Mesenchymal stem cell (in vitro differentiated cells and primary cell): ENCODE measurements around the gene SDSL.

Experiments used
- DNase-seq: peaks from one replicate; pipeline ENCODE4 v3.0.0-alpha.2; 2013
- H2AFZ ChIP-seq: one replicate; pipeline ENCODE4 v1.6.1; 2013; ENCODE audit warnings: low read depth, mild to moderate bottlenecking, control low read depth, inconsistent platforms, low read length, moderate library complexity
- H2AK5ac ChIP-seq: 2 replicates; pipeline ENCODE4 v1.6.1; 2013; ENCODE audit warnings: low read length, moderate library complexity, mild to moderate bottlenecking, inconsistent platforms; ENCODE audit not compliant: severe bottlenecking
- H2BK120ac ChIP-seq: one replicate; pipeline ENCODE4 v1.6.1; 2013; ENCODE audit warnings: low read depth, mild to moderate bottlenecking, inconsistent platforms, low read length, moderate library complexity
- H2BK12ac ChIP-seq, 2 experiments: one replicate each; pipeline ENCODE4 v1.6.1; 2013; ENCODE audit warnings: inconsistent platforms in 2 of 2, low read length in 2 of 2, mild to moderate bottlenecking in 2 of 2, moderate library complexity in 2 of 2, control low read depth in 1 of 2
- H2BK15ac ChIP-seq: one replicate; pipeline ENCODE4 v1.6.1; 2013; ENCODE audit warnings: mild to moderate bottlenecking, low read depth, inconsistent platforms; ENCODE audit not compliant: poor library complexity, severe bottlenecking
- H2BK5ac ChIP-seq: 2 replicates; pipeline ENCODE4 v1.6.1; 2013; ENCODE audit warnings: low read depth, mild to moderate bottlenecking, low read length, control low read depth, inconsistent platforms; ENCODE audit not compliant: poor library complexity, severe bottlenecking
- H3K14ac ChIP-seq, 2 experiments: one replicate each; pipeline ENCODE4 v1.6.1; 2013; ENCODE audit warnings: inconsistent platforms in 2 of 2, low read length in 2 of 2, control low read depth in 1 of 2, mild to moderate bottlenecking in 1 of 2, moderate library complexity in 1 of 2
- H3K18ac ChIP-seq, 2 experiments: one replicate each; pipeline ENCODE4 v1.6.1; 2013; ENCODE audit warnings: inconsistent platforms in 2 of 2, low read length in 2 of 2, control low read depth in 1 of 2, low read depth in 1 of 2, mild to moderate bottlenecking in 1 of 2
- H3K23ac ChIP-seq, 2 experiments: one replicate each; pipeline ENCODE4 v1.6.1; 2013; ENCODE audit warnings: inconsistent platforms in 2 of 2, low read length in 2 of 2, mild to moderate bottlenecking in 2 of 2, moderate library complexity in 2 of 2, control low read depth in 1 of 2
- H3K27ac ChIP-seq: 2 replicates; pipeline ENCODE4 v1.5.1; 2013; ENCODE audit warnings: mild to moderate bottlenecking, moderate library complexity, low read length, control low read depth, inconsistent platforms; ENCODE audit not compliant: poor library complexity, severe bottlenecking
- H3K27me3 ChIP-seq, 2 experiments: 2 replicates each; pipeline versions ENCODE4 v1.6.1 to v1.7.0; 2013; ENCODE audit warnings: low read length in 2 of 2, mild to moderate bottlenecking in 2 of 2, moderate library complexity in 2 of 2, control low read depth in 1 of 2, inconsistent platforms in 1 of 2; ENCODE audit not compliant: control insufficient read depth in 1 of 2, insufficient read depth in 1 of 2
- H3K36me3 ChIP-seq, 2 experiments: 2 replicates each; pipeline versions ENCODE4 v1.6.1 to v1.7.0; 2013; ENCODE audit warnings: low read length in 2 of 2, control low read depth in 1 of 2, inconsistent platforms in 1 of 2, low read depth in 1 of 2, mild to moderate bottlenecking in 1 of 2; ENCODE audit not compliant: insufficient read depth in 2 of 2, control insufficient read depth in 1 of 2
- H3K4ac ChIP-seq, 2 experiments: one replicate each; pipeline ENCODE4 v1.6.1; 2013; ENCODE audit warnings: inconsistent platforms in 2 of 2, low read length in 2 of 2, mild to moderate bottlenecking in 2 of 2, moderate library complexity in 2 of 2, control low read depth in 1 of 2, low read depth in 1 of 2
- H3K4me1 ChIP-seq: 2 replicates; pipeline ENCODE4 v1.6.1; 2013; ENCODE audit warnings: low read depth, low read length, control low read depth; ENCODE audit not compliant: control insufficient read depth, insufficient read depth
- H3K4me2 ChIP-seq: 2 replicates; pipeline ENCODE4 v1.6.1; 2013; ENCODE audit warnings: low read length, mild to moderate bottlenecking, inconsistent platforms; ENCODE audit not compliant: poor library complexity, severe bottlenecking
- H3K4me3 ChIP-seq, 2 experiments: 2 replicates each; pipeline versions ENCODE4 v1.5.1 to v1.7.0; 2013; ENCODE audit warnings: low read length in 2 of 2, mild to moderate bottlenecking in 2 of 2, control low read depth in 1 of 2, low read depth in 1 of 2; ENCODE audit not compliant: insufficient read depth in 1 of 2
- H3K79me1 ChIP-seq: replicated peaks from 2 replicates; pipeline ENCODE4 v1.6.1; 2013; ENCODE audit warnings: mild to moderate bottlenecking, control low read depth, low read length, inconsistent platforms; ENCODE audit not compliant: poor library complexity, severe bottlenecking
- H3K9ac ChIP-seq: 2 replicates; pipeline ENCODE4 v1.7.0; 2013; ENCODE audit warnings: mild to moderate bottlenecking, low read length, moderate library complexity
- H3K9me3 ChIP-seq: 2 replicates; pipeline ENCODE4 v1.7.0; 2013; ENCODE audit warnings: mild to moderate bottlenecking, low read length; ENCODE audit not compliant: control insufficient read depth
- H4K8ac ChIP-seq: one replicate; pipeline ENCODE4 v1.6.1; 2013; ENCODE audit warnings: inconsistent platforms, mild to moderate bottlenecking, low read length, moderate library complexity
- H4K91ac ChIP-seq: one replicate; pipeline ENCODE4 v1.6.1; 2013; ENCODE audit warnings: mild to moderate bottlenecking, low read length, inconsistent platforms
- WGBS: methylation state at CpG from one replicate; pipeline ENCODE4 v1.1.7; 2013; ENCODE audit warnings: mixed read lengths; 5-methylcytosine and 5-hydroxymethylcytosine counted together

SDSL gene

DNA sequence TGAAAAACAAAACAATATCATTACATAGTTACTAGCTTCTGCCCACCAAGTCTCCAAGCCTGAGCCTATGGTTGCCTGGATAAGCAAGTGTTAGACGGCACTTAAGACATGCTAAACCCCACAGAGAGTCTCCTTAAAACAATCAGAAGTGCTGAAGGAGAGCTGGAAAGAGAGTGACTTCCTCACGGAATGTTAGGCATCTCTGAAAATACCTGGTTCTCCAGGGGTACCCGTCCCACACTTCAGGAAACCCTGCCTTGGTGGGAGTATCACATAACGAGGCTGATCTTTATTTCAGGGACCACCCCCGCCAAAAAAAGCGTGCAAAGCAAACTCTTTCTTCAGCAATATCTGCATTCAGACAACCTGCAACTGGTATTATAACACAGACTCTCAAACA lies 31.1 kb downstream of the SDSL start:
- Histone ChIP-seq H3K36me3 (no peaks in the 10 kb centered on the region), H3K23ac (no peak overlapping the region), H2BK15ac (no peak overlapping the region), H4K91ac (no peak overlapping the region), H2BK12ac (no peak overlapping the region), H3K27ac (no peak overlapping the region), H3K9me3 (no peaks in the 10 kb centered on the region), H3K4me1 (no peaks in the 10 kb centered on the region), H2BK5ac (no peak overlapping the region), H3K4me3 (no peak overlapping the region), H3K27me3 (peaks cover 24 to 51% of the 10 kb centered on the region in 2 experiments), H3K4ac (no peak overlapping the region), H2BK120ac (no peak overlapping the region), H3K18ac (no peak overlapping the region), H4K8ac (no peak overlapping the region), H3K14ac (no peak overlapping the region), H3K9ac (no peak overlapping the region), H3K79me1 (no peaks in the 10 kb centered on the region), H3K4me2 (no peak overlapping the region), H2AFZ (no peak overlapping the region), H2AK5ac (no peak overlapping the region)
- no peak for DNase-seq
- WGBS: 61% methylated on average over 6 of the region's 6 CpGs

DNA sequence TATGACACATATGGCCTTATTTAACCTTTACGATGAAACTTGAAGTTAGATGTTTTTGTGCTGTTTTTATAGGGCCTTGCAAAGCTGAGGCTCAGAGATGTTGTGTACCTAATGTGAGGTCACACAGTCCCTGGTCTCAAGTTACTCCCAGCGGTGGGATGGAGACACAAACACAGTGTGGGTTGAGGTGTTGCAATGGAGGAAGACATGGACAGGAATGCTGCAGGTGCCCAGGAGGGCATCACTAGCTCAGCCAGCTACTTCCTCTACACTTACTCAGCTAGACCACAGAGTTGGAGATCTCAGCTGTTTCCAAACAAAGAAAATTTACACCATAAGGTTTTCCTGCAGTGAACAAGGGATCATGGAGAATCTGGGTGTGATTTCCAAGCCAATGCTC lies 34.0 kb downstream of the SDSL start:
- no peaks in the 10 kb centered on the region for H3K4me1 ChIP-seq
- no peak overlapping the region for H2BK120ac ChIP-seq
- H4K91ac ChIP-seq: peak overlapping the region; percentile 66
- H3K27me3 ChIP-seq: peaks cover 44 to 71% of the 10 kb centered on the region in 2 experiments
- H3K23ac ChIP-seq: no peak overlapping the region
- no peaks in the 10 kb centered on the region for H3K36me3 ChIP-seq
- H2AFZ ChIP-seq: no peak overlapping the region
- no peaks in the 10 kb centered on the region for H3K9me3 ChIP-seq
- H3K27ac ChIP-seq: no peak overlapping the region
- H2BK12ac ChIP-seq: no peak overlapping the region
- H3K4me3 ChIP-seq: no peak overlapping the region
- no peak overlapping the region for H2BK15ac ChIP-seq
- H3K4me2 ChIP-seq: no peak overlapping the region
- no peak overlapping the region for H3K18ac ChIP-seq
- no peak overlapping the region for H2AK5ac ChIP-seq
- H4K8ac ChIP-seq: no peak overlapping the region
- H3K4ac ChIP-seq: no peak overlapping the region
- H2BK5ac ChIP-seq: no peak overlapping the region
- H3K14ac ChIP-seq: no peak overlapping the region
- H3K79me1 ChIP-seq: no peaks in the 10 kb centered on the region
- no peak overlapping the region for H3K9ac ChIP-seq
- no peak for DNase-seq
- WGBS: 100% methylated on average over 1 of the region's 2 CpGs

DNA sequence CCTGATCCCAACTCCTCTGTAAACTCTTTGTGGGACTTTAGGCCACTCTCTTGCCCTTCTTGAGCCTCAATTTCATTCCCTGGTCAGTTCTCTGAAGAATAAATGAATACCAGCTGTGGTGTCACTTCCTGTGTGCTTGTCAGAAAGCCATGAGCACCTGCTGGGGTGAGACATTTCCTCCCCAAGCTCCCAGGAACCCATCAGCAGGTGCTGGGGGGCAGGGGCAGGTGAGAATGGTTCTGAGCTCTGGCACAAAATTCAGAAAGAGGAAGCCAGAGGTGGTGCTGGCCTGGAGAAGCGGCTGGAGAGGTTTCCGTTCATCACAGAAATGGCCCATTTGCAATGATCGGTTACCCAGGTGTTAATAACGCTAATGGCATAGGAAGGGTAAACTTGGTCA lies 34.6 kb downstream of the SDSL start:
- Histone ChIP-seq H3K9ac (no peak overlapping the region), H3K36me3 (no peaks in the 10 kb centered on the region), H2BK12ac (no peak overlapping the region), H3K4ac (no peak overlapping the region), H2BK120ac (no peak overlapping the region), H3K14ac (peak overlapping the region in 1 of 2 experiments; percentile 32), H3K4me1 (no peaks in the 10 kb centered on the region), H3K4me2 (no peak overlapping the region), H2BK15ac (no peak overlapping the region), H2AFZ (no peak overlapping the region), H3K4me3 (no peak overlapping the region), H3K27ac (no peak overlapping the region), H3K23ac (no peak overlapping the region), H4K8ac (no peak overlapping the region), H4K91ac (no peak overlapping the region), H2AK5ac (no peak overlapping the region), H3K27me3 (peaks cover 49 to 74% of the 10 kb centered on the region in 2 experiments), H2BK5ac (no peak overlapping the region), H3K79me1 (no peaks in the 10 kb centered on the region), H3K18ac (no peak overlapping the region), H3K9me3 (no peaks in the 10 kb centered on the region)
- WGBS: 70% methylated on average over 4 of the region's 4 CpGs
- no peak for DNase-seq

DNA sequence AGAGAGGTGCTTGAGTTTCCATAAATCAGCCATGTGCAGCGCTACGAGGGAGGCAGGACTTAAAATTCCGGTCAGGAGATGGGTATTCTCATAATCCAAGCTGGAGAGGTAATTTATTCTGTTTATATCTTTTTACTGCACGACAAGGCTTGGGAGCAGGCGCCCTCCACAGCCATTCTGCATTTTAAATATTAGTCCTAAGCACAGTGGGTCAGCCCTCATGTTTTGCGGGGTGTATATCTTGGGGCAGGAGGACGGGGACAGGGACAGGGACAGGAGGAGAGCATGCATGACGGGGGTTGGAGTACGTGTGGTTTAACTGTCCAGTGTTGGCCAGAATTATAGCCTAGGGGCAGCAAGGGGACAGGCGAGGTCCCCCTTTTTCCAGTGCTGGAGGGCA lies 35.0 kb downstream of the SDSL start:
- H2AFZ ChIP-seq: no peak overlapping the region
- H2BK5ac ChIP-seq: no peak overlapping the region
- no peak overlapping the region for H2AK5ac ChIP-seq
- H2BK12ac ChIP-seq: no peak overlapping the region
- H3K4me3 ChIP-seq: no peak overlapping the region
- H2BK120ac ChIP-seq: no peak overlapping the region
- no peak overlapping the region for H3K23ac ChIP-seq
- no peaks in the 10 kb centered on the region for H3K36me3 ChIP-seq
- DNase-seq: no peak
- H3K4ac ChIP-seq: no peak overlapping the region
- H3K14ac ChIP-seq: peak overlapping the region in 1 of 2 experiments; percentile 32
- no peak overlapping the region for H4K91ac ChIP-seq
- peaks cover under 1% of the 10 kb centered on the region for H3K4me1 ChIP-seq
- H3K18ac ChIP-seq: no peak overlapping the region
- peaks cover 48 to 71% of the 10 kb centered on the region in 2 experiments for H3K27me3 ChIP-seq
- no peak overlapping the region for H3K9ac ChIP-seq
- no peak overlapping the region for H3K4me2 ChIP-seq
- no peaks in the 10 kb centered on the region for H3K79me1 ChIP-seq
- WGBS: 68% methylated on average over 10 of the region's 10 CpGs
- no peak overlapping the region for H3K27ac ChIP-seq
- H3K9me3 ChIP-seq: no peaks in the 10 kb centered on the region
- H2BK15ac ChIP-seq: no peak overlapping the region
- no peak overlapping the region for H4K8ac ChIP-seq
